ENCODE data around the gene TBC1D8B. TPM values are rescaled to one million over a fixed set of nuclear protein-coding genes. Genes with fewer than 3 reads are reported as not detected.
"Not testable (repeated sequence)": the region's sequence is repeated elsewhere in the genome, so short reads cannot be mapped to it uniquely, and the experiment has no call there.

Gene TBC1D8B
- total RNA-seq, 1 experiment from 2014 or later = 1.0 TPM

GRCh38 chrX:106791495-106791894, 11.0 kb upstream of the TBC1D8B start:
- ChIA-PET CTCF (no interaction called here), POLR2A (ENCODE audit: unreplicated experiment) (no interaction called here)
- no peaks in the 10 kb centered on the region for H3K9me3 ChIP-seq (ENCODE audit: low read length)
- H3K9me2 ChIP-seq (replicated peaks; ENCODE audit: low read length) = no peaks in the 10 kb centered on the region
- H3K4me2 ChIP-seq (ENCODE audit: low read length) = no peak overlapping the region
- no peaks in the 10 kb centered on the region for H3K79me2 ChIP-seq (ENCODE audit: low read length)
- no peak overlapping the region for H3K4me3 ChIP-seq (ENCODE audit: low read length)
- peaks cover 6% of the 10 kb centered on the region; the same call in 1 of the 2 replicates for H3K27me3 ChIP-seq (ENCODE audit: low read length)
- no TSS peak for BruUV-seq (replicated peaks)
- ATAC-seq (no peak), DNase-seq (peak; percentile 43)
- H2AFZ ChIP-seq (ENCODE audit: low read length) = no peak overlapping the region
- H3K36me3 ChIP-seq (ENCODE audit: low read depth, low read length) = no peaks in the 10 kb centered on the region
- H3F3A ChIP-seq (ENCODE audit: low read length, unreplicated experiment) = no peaks in the 10 kb centered on the region
- TF ChIP-seq EZH2phosphoT487 (IDR thresholded peaks at IDR 0.05; ENCODE audit: borderline replicate concordance, low read length) = no peak
- TF ChIP-seq CTCF (conservative IDR thresholded peaks at IDR 0.05; ENCODE audit: low read depth, low read length) = peak; percentile 63
- no peak overlapping the region for H3K9ac ChIP-seq (ENCODE audit: low read length)
- no peaks in the 10 kb centered on the region for H4K20me1 ChIP-seq (ENCODE audit: low read length)
- no peak overlapping the region for H3K27ac ChIP-seq (ENCODE audit: low read length)
- no peaks in the 10 kb centered on the region for H3K4me1 ChIP-seq (ENCODE audit: insufficient read depth, low read length)
- intact Hi-C loops (cut with micrococcal nuclease) = loop anchor here (1.0 to 5.0 kb wide), 2 partner anchors 310 to 374 kb away; no protein-coding TSS in a partner anchor

GRCh38 chrX:106802063-106802387, 448 bp upstream of the TBC1D8B start:
- no peak for TF ChIP-seq EZH2phosphoT487 (IDR thresholded peaks at IDR 0.05; ENCODE audit: borderline replicate concordance, low read length)
- no peak for TF ChIP-seq CTCF (conservative IDR thresholded peaks at IDR 0.05; ENCODE audit: low read depth, low read length)
- TF ChIP-seq EZH2 (IDR thresholded peaks at IDR 0.05; ENCODE audit: low read length, unreplicated experiment) = no peak
- H3F3A ChIP-seq (ENCODE audit: low read length, unreplicated experiment) = no peaks in the 10 kb centered on the region
- 0 out of 2 replicates have a peak, but pooled peaks cover 13% of the 10 kb centered on the region for H3K4me1 ChIP-seq (ENCODE audit: insufficient read depth, low read length)
- ATAC-seq (peak; percentile 61), DNase-seq (no peak)
- peak overlapping the region; percentile 97 for H2AFZ ChIP-seq (ENCODE audit: low read length)
- no TSS peak for BruUV-seq (replicated peaks)
- H3K79me2 ChIP-seq (ENCODE audit: low read length) = no peaks in the 10 kb centered on the region
- ChIA-PET POLR2A (ENCODE audit: unreplicated experiment) (no interaction called here), CTCF (no interaction called here)
- no peaks in the 10 kb centered on the region for H3K9me3 ChIP-seq (ENCODE audit: low read length)
- H3K36me3 ChIP-seq (ENCODE audit: low read depth, low read length) = no peaks in the 10 kb centered on the region
- peak overlapping the region; percentile 86 for H3K4me2 ChIP-seq (ENCODE audit: low read length)
- H3K4me3 ChIP-seq (ENCODE audit: low read length) = peak overlapping the region; percentile 78
- H4K20me1 ChIP-seq (ENCODE audit: low read length) = no peaks in the 10 kb centered on the region
- intact Hi-C loops (cut with micrococcal nuclease) = no loop called here
- no peaks in the 10 kb centered on the region for H3K9me2 ChIP-seq (replicated peaks; ENCODE audit: low read length)
- peak overlapping the region; percentile 17; the same call in 1 of the 2 replicates for H3K9ac ChIP-seq (ENCODE audit: low read length)
- no peak overlapping the region for H3K27ac ChIP-seq (ENCODE audit: low read length)
- H3K27me3 ChIP-seq (ENCODE audit: low read length) = peaks cover 12% of the 10 kb centered on the region; the same call in 1 of the 2 replicates

GRCh38 chrX:106811131-106811910, 8.8 kb downstream of the TBC1D8B start:
- H3K36me3 ChIP-seq (ENCODE audit: low read depth, low read length) = no peaks in the 10 kb centered on the region
- DNase-seq (no peak), ATAC-seq (no peak)
- TF ChIP-seq EZH2 (IDR thresholded peaks at IDR 0.05; ENCODE audit: low read length, unreplicated experiment) (no peak), EZH2phosphoT487 (IDR thresholded peaks at IDR 0.05; ENCODE audit: borderline replicate concordance, low read length) (no peak), CTCF (conservative IDR thresholded peaks at IDR 0.05; ENCODE audit: low read depth, low read length) (no peak)
- H3K79me2 ChIP-seq (ENCODE audit: low read length) = no peaks in the 10 kb centered on the region
- no peak overlapping the region for H3K4me3 ChIP-seq (ENCODE audit: low read length)
- H4K20me1 ChIP-seq (ENCODE audit: low read length) = no peaks in the 10 kb centered on the region
- no peak overlapping the region for H3K4me2 ChIP-seq (ENCODE audit: low read length)
- no peak overlapping the region for H3K9ac ChIP-seq (ENCODE audit: low read length)
- peaks cover 13% of the 10 kb centered on the region; the same call in 1 of the 2 replicates for H3K4me1 ChIP-seq (ENCODE audit: insufficient read depth, low read length)
- no peaks in the 10 kb centered on the region for H3K9me3 ChIP-seq (ENCODE audit: low read length)
- ChIA-PET POLR2A (ENCODE audit: unreplicated experiment) (no interaction called here), CTCF (no interaction called here)
- no peak overlapping the region for H2AFZ ChIP-seq (ENCODE audit: low read length)
- BruUV-seq (replicated peaks) = no TSS peak
- intact Hi-C loops (cut with micrococcal nuclease) = no loop called here
- H3K9me2 ChIP-seq (replicated peaks; ENCODE audit: low read length) = no peaks in the 10 kb centered on the region
- H3F3A ChIP-seq (ENCODE audit: low read length, unreplicated experiment) = no peaks in the 10 kb centered on the region
- no peak overlapping the region for H3K27ac ChIP-seq (ENCODE audit: low read length)
- H3K27me3 ChIP-seq (ENCODE audit: low read length) = no peaks in the 10 kb centered on the region

GRCh38 chrX:106812930-106813329, 10.5 kb downstream of the TBC1D8B start:
- H3K9ac ChIP-seq (ENCODE audit: low read length); H3K9me2 ChIP-seq (replicated peaks; ENCODE audit: low read length); H3F3A ChIP-seq (ENCODE audit: low read length, unreplicated experiment); H3K9me3 ChIP-seq (ENCODE audit: low read length); H3K4me2 ChIP-seq (ENCODE audit: low read length); H2AFZ ChIP-seq (ENCODE audit: low read length); POLR2A ChIA-PET (ENCODE audit: unreplicated experiment); H3K4me3 ChIP-seq (ENCODE audit: low read length); H3K4me1 ChIP-seq (ENCODE audit: insufficient read depth, low read length); H3K27me3 ChIP-seq (ENCODE audit: low read length); H3K36me3 ChIP-seq (ENCODE audit: low read depth, low read length); H4K20me1 ChIP-seq (ENCODE audit: low read length); BruUV-seq (replicated peaks); CTCF ChIA-PET; H3K79me2 ChIP-seq (ENCODE audit: low read length); intact Hi-C loops (cut with micrococcal nuclease); H3K27ac ChIP-seq (ENCODE audit: low read length): not testable (repeated sequence)
- ATAC-seq = peak; percentile 51; the same call in 1 of the 2 replicates
- DNase-seq = peak; percentile 25

Data from PC-3 (cell line).